ENCODE measurements around the gene CBX5. TPM values are rescaled to one million over a fixed set of nuclear protein-coding genes. Genes with fewer than 3 reads are reported as not detected.

Gene CBX5
- total and polyA plus RNA-seq, 9 of the 15 experiments (the other 6 are each of a cell fraction or from before 2014, with no cell fraction given): 32.6 to 102 (median 59.2) TPM

- H3K9me1 ChIP-seq (ENCODE audit: control insufficient read depth, insufficient read depth, low read length): no peaks in the 10 kb centered on the region
- no peaks in the 10 kb centered on the region for H4K20me1 ChIP-seq (replicated peaks; ENCODE audit: control insufficient read depth, insufficient read depth, low read length)
- intact Hi-C loops (cut with micrococcal nuclease): no loop called here
- WGBS (ENCODE audit: insufficient coverage, low coverage, missing lambda C conversion rate): 74% methylated on average over 6 of the region's 6 CpGs
- ATAC-seq: no peak
- no TSS peak for BruUV-seq (replicated peaks)
- no peak for DNase-seq (ENCODE audit: extremely low read depth in 1 of 4, low spot score in 3 of 4)
- H3K79me2 ChIP-seq (ENCODE audit: control insufficient read depth, insufficient read depth, low read length): peaks cover 4% of the 10 kb centered on the region; the same call in 1 of the 3 replicates
- no peak overlapping the region for H3K9ac ChIP-seq (ENCODE audit: insufficient read depth in 1 of 2, low read depth in 2 of 2, low read length in 2 of 2)
- POLR2A ChIA-PET: interaction anchor here (0.7 kb wide), 2 partner anchors 8 to 46 kb away, joined by 3 read pairs; no protein-coding TSS in a partner anchor
- in situ Hi-C loops (cut with MboI): no loop called here
- H3K36me3 ChIP-seq (ENCODE audit: control insufficient read depth, insufficient read depth, low read length): peaks cover 66% of the 10 kb centered on the region
- no peak overlapping the region for H3K4me3 ChIP-seq
- no peak overlapping the region for H3K4me2 ChIP-seq (ENCODE audit: insufficient read depth, low read length)
- no peak overlapping the region for H3K27ac ChIP-seq (ENCODE audit: extremely low read depth, low read depth, low read length)
- H3K4me1 ChIP-seq (replicated peaks in 1 of 2; ENCODE audit: control insufficient read depth in 2 of 2, insufficient read depth in 2 of 2, low read length in 2 of 2): peaks cover 3 to 4% of the 10 kb centered on the region in 2 experiments; a peak in 3 of 5 replicates
- no peak for FAIRE-seq
- CTCF ChIA-PET (ENCODE audit: low intra/inter-chr PET ratio): no interaction called here
- TF ChIP-seq NFE2 (IDR thresholded peaks at IDR 0.05; ENCODE audit: low read depth) (no peak), POLR3G (IDR thresholded peaks at IDR 0.05; ENCODE audit: extremely low read depth, insufficient read length, insufficient replicate concordance) (no peak), ZNF830 (CRISPR knock-in tag; IDR thresholded peaks at IDR 0.05) (no peak), EWSR1 (IDR thresholded peaks at IDR 0.05; ENCODE audit: borderline replicate concordance, low read depth, partially characterized antibody) (no peak), STAG1 (CRISPR knock-in tag; IDR thresholded peaks at IDR 0.05; ENCODE audit: borderline replicate concordance) (no peak), CHCHD3 (CRISPR knock-in tag; IDR thresholded peaks at IDR 0.05) (no peak), HNRNPH1 (optimal IDR thresholded peaks at IDR 0.05; ENCODE audit: low read depth, low read length) (no peak), ZNF263 (CRISPR knock-in tag; IDR thresholded peaks at IDR 0.05; ENCODE audit: borderline replicate concordance) (no peak), ZNF140 (CRISPR knock-in tag; IDR thresholded peaks at IDR 0.05) (no peak), FOXM1 (IDR thresholded peaks at IDR 0.05; ENCODE audit: low read depth) (no peak), FOXM1 (CRISPR knock-in tag; IDR thresholded peaks at IDR 0.05; ENCODE audit: low read depth) (no peak), ZNF354B (CRISPR knock-in tag; IDR thresholded peaks at IDR 0.05) (no peak), BRD4 (IDR thresholded peaks at IDR 0.05) (no peak), ZNF699 (CRISPR knock-in tag; IDR thresholded peaks at IDR 0.05; ENCODE audit: insufficient replicate concordance) (no peak), E2F1 (CRISPR knock-in tag; IDR thresholded peaks at IDR 0.05) (no peak)
- H3K27me3 ChIP-seq (ENCODE audit: control insufficient read depth in 2 of 2, insufficient read depth in 2 of 2, low read length in 2 of 2): no peaks in the 10 kb centered on the region
- no peaks in the 10 kb centered on the region for H3K9me3 ChIP-seq (replicated peaks; ENCODE audit: control insufficient read depth, insufficient read depth, low read depth, low read length)
- H2AFZ ChIP-seq (ENCODE audit: low read depth, low read length): no peak overlapping the region
Observed at GRCh38 chr12:54246011-54246641, 33.8 kb downstream of the CBX5 start.
